ENCODE results near the gene ARAP2.

Gene ARAP2

DNA sequence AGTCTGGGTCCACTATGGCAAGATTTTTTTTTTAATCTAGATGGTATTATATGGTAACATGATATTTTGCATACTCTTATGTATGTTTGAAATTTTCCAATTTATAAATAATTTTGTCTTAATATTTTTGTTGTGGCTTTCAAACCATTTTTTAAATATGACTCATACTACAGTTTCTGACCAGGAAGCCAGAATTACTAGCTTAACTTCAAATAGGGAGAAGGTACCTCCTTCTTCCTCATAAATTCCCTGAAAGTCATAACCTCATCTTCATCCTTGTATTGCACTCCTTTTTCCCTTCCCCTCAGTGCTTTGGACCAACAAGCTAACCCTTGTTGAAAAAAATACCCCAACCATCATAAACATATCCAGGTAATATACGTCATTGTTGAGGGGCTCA is 21.6 kb downstream of the ARAP2 start:
- Histone ChIP-seq H3K79me2 (ENCODE audit: insufficient read depth, low read length) (peaks cover 99% of the 10 kb centered on the region), H3K4me2 (ENCODE audit: low read length) (no peak overlapping the region), H3K9ac (ENCODE audit: low read length) (no peak overlapping the region), H3K27ac (ENCODE audit: low read depth, low read length, poor library complexity, severe bottlenecking) (no peak overlapping the region), H2AFZ (ENCODE audit: low read length) (no peak overlapping the region), H3K4me1 (ENCODE audit: insufficient read depth, low read length, severe bottlenecking) (peaks cover 52% of the 10 kb centered on the region), H3K36me3 (ENCODE audit: insufficient read depth, low read length) (peaks cover 14% of the 10 kb centered on the region; the same call in 1 of the 2 replicates), H3F3A (ENCODE audit: insufficient read depth, low read length) (no peaks in the 10 kb centered on the region), H3K27me3 (ENCODE audit: insufficient read depth, low read length) (no peaks in the 10 kb centered on the region), H3K9me3 (ENCODE audit: low read length) (no peaks in the 10 kb centered on the region), H3K4me3 (ENCODE audit: low read depth, low read length, poor library complexity, severe bottlenecking) (no peak overlapping the region), H3K9me2 (ENCODE audit: low read depth, low read length) (no peaks in the 10 kb centered on the region), H4K20me1 (ENCODE audit: insufficient read depth, low read length) (no peaks in the 10 kb centered on the region)
- TF ChIP-seq, protein P1, sequence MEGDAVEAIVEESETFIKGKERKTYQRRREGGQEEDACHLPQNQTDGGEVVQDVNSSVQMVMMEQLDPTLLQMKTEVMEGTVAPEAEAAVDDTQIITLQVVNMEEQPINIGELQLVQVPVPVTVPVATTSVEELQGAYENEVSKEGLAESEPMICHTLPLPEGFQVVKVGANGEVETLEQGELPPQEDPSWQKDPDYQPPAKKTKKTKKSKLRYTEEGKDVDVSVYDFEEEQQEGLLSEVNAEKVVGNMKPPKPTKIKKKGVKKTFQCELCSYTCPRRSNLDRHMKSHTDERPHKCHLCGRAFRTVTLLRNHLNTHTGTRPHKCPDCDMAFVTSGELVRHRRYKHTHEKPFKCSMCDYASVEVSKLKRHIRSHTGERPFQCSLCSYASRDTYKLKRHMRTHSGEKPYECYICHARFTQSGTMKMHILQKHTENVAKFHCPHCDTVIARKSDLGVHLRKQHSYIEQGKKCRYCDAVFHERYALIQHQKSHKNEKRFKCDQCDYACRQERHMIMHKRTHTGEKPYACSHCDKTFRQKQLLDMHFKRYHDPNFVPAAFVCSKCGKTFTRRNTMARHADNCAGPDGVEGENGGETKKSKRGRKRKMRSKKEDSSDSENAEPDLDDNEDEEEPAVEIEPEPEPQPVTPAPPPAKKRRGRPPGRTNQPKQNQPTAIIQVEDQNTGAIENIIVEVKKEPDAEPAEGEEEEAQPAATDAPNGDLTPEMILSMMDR (IDR thresholded peaks at IDR 0.05; ENCODE audit: low read length) = no peak
- no peak for TF ChIP-seq EZH2 (IDR thresholded peaks at IDR 0.05; ENCODE audit: borderline replicate concordance, low read length)

DNA sequence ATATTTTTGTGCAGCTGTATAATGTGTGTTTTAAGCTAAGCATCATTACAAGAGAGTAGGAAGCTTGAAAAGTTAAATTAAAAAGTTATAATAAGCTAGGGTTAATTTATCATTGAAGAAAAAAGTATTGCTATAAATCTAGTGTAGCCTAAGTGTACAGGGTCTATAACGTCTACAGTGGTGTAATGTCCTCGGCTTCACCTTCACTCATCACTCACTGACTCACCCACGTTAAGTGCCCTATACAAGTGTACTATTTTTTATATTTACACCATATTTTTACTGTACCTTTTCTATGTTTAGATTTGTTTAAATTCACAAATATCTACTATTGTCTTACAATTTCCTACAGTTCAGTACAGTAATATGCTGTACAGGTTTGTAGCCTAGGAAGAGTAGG is 23.5 kb downstream of the ARAP2 start:
- H3K36me3 ChIP-seq (ENCODE audit: insufficient read depth, low read length) = peaks cover 10% of the 10 kb centered on the region; the same call in 1 of the 2 replicates
- no peaks in the 10 kb centered on the region for H3K27me3 ChIP-seq (ENCODE audit: insufficient read depth, low read length)
- no peak overlapping the region for H3K9ac ChIP-seq (ENCODE audit: low read length)
- peaks cover 33% of the 10 kb centered on the region for H3K4me1 ChIP-seq (ENCODE audit: insufficient read depth, low read length, severe bottlenecking)
- no peaks in the 10 kb centered on the region for H3K9me3 ChIP-seq (ENCODE audit: low read length)
- no peak overlapping the region for H3K4me2 ChIP-seq (ENCODE audit: low read length)
- H3K4me3 ChIP-seq (ENCODE audit: low read depth, low read length, poor library complexity, severe bottlenecking) = no peak overlapping the region
- no peaks in the 10 kb centered on the region for H3F3A ChIP-seq (ENCODE audit: insufficient read depth, low read length)
- no peak for TF ChIP-seq EZH2 (IDR thresholded peaks at IDR 0.05; ENCODE audit: borderline replicate concordance, low read length)
- TF ChIP-seq, protein P1 (IDR thresholded peaks at IDR 0.05; ENCODE audit: low read length) = no peak
- no peaks in the 10 kb centered on the region for H3K9me2 ChIP-seq (ENCODE audit: low read depth, low read length)
- H3K27ac ChIP-seq (ENCODE audit: low read depth, low read length, poor library complexity, severe bottlenecking) = no peak overlapping the region
- H2AFZ ChIP-seq (ENCODE audit: low read length) = no peak overlapping the region
- H4K20me1 ChIP-seq (ENCODE audit: insufficient read depth, low read length) = no peaks in the 10 kb centered on the region
- peaks cover 99% of the 10 kb centered on the region for H3K79me2 ChIP-seq (ENCODE audit: insufficient read depth, low read length)

DNA sequence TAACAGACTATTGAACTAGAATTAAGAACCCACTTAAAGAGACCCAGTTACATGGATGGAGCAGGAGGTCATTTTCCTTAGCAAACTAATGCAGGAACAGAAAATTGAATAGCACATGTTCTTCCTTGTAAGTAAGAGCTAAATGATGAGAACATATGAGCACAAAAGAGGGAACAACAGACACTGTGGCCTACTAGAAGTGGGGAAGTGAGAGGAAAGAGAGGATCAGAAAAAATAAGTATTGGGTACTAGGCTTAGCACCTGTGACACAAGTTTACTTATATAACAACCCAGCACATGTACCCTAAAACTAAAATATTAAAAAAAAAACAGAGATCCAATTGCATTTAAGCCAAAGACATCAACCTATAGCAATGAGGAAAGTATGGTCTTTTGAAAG is 26.2 kb downstream of the ARAP2 start:
- H3K79me2 ChIP-seq (ENCODE audit: insufficient read depth, low read length) = peaks cover 98% of the 10 kb centered on the region
- H3F3A ChIP-seq (ENCODE audit: insufficient read depth, low read length) = no peaks in the 10 kb centered on the region
- H3K9me3 ChIP-seq (ENCODE audit: low read length) = no peaks in the 10 kb centered on the region
- H3K4me1 ChIP-seq (ENCODE audit: insufficient read depth, low read length, severe bottlenecking) = peaks cover 33% of the 10 kb centered on the region
- peaks cover 7% of the 10 kb centered on the region; the same call in 1 of the 2 replicates for H3K36me3 ChIP-seq (ENCODE audit: insufficient read depth, low read length)
- no peak for TF ChIP-seq EZH2 (IDR thresholded peaks at IDR 0.05; ENCODE audit: borderline replicate concordance, low read length)
- TF ChIP-seq, protein P1 (IDR thresholded peaks at IDR 0.05; ENCODE audit: low read length) = no peak
- H3K4me3 ChIP-seq (ENCODE audit: low read depth, low read length, poor library complexity, severe bottlenecking) = no peak overlapping the region
- no peaks in the 10 kb centered on the region for H3K9me2 ChIP-seq (ENCODE audit: low read depth, low read length)
- no peak overlapping the region for H3K9ac ChIP-seq (ENCODE audit: low read length)
- peak overlapping the region; percentile 44 for H3K27ac ChIP-seq (ENCODE audit: low read depth, low read length, poor library complexity, severe bottlenecking)
- H3K4me2 ChIP-seq (ENCODE audit: low read length) = no peak overlapping the region; the same call in 1 of the 2 replicates
- no peaks in the 10 kb centered on the region for H3K27me3 ChIP-seq (ENCODE audit: insufficient read depth, low read length)
- no peak overlapping the region for H2AFZ ChIP-seq (ENCODE audit: low read length)
- no peaks in the 10 kb centered on the region for H4K20me1 ChIP-seq (ENCODE audit: insufficient read depth, low read length)
